Activated naive CD8-positive, alpha-beta T cell treated with anti-CD3 and anti-CD28 coated beads, Interleukin-2, amount 50 U/mL, for 16 hours (primary cell): ENCODE data around the gene FBXL16.
"Not testable (repeated sequence)": the region's sequence is repeated elsewhere in the genome, so short reads cannot be mapped to it uniquely, and the experiment has no call there.

ENCODE experiments used
- DNase-seq: peaks from one replicate; pipeline ENCODE4 v3.0.0-alpha.2; 2020; ENCODE audit warnings: low read depth, low spot score

FBXL16 gene

DNA sequence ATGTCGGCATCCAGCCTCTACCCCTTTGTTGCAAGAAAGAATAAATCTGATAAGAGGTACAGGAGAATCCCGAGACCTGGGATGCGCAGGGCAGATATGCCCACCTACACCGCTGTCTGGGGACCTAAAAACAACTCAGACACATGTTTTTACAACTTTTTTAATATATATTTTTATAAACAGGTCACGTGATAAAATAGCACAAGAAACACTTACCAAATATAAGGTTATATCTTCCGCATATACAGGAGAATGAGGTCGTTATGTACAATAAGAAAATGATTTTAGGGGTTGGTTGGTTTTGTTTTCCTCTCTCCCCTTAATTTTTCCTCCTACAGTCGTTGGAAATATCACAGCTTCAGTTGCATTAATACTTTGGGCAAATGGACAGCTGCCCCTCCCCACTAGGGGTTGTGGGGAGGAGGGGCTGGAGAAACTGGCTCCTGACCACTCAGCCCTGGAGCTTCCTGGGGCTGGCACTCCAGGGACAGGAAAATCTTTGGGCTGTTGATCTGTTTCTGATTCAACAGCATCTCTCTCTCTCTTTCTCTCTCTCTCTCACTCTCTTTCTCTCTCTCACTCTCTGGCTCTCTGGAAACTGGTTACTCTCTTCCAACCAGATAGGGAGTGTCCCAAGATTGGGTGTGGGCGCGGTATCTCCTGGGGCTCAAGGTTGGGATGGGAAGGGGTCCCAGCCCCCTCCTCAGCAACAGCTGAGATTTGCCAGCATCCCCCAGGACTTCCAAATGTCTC lies 13.1 kb downstream of the FBXL16 start:
- no peak for DNase-seq

DNA sequence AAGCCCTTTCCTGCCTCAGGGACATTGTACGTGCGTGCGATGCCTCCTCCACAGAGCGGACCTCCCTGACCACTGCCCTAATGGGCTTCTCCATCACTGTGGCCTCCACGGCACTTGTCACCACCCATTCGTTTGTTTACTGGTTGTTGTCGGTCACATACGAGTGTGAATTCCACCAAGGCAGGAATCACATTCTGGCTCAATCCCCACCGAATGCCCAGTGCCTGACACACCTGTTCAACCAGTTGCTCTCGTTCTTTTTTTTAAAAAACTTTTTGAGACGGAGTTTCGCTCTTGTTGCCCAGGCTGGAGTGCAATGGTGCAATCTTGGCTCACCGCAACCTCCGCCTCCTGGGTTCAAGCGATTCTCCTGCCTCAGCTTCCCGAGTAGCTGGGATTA lies 14.4 kb downstream of the FBXL16 start:
- DNase-seq = not testable (repeated sequence)

DNA sequence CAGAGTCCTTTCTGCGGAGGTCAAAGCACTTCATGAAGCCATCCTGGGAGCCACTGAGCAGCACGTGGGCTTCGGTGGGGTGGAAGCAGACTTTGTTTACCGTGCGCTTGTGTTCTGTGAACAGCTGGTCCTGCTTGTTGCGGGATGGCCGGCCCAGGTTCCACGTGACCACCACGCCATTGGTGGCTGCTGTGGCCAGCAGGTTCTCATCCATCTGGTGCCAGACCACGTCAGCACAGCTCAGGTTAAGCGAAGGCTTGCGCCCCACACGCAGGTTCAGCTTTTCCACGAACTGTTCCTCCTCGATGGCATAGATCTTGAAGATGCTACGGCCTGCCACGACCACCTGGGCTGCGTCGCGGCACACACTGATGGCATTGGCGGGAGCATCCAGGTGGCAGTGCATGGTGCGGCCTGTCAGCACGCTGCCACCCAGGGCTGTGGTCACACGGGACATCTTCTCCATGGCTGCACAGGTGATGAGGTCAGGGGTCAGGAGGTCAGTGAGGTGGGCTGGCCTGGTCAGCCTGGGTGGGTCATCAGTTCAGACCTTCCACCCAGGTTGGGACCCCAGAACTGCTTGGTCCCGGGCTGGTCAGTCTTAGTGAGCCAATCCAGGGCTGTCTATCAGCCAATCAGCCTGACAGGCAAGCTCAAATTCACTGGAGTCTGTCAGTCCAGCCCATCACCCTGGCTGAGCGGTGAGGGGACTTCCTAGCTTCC lies 16.3 kb downstream of the FBXL16 start:
- DNase-seq = no peak

DNA sequence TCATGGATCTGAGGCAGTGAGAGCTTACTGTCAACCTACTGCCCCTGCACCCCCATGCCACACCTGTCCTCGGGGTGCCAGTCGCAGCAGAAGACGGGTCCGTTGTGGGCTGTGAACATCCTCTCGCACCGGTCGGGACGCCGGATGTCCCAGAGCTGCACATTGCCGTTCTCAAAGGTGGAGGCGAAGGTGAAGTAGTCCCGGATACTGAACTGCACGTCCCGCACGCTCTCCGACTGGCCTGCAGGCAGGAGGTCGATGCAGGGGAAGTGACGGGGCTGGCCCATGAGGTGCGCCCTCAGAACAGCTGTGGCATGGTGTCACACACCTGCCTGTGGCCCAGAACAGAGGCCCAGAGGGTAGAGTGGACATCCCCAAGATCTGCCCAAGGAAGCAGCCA lies 18.1 kb downstream of the FBXL16 start:
- DNase-seq = no peak

DNA sequence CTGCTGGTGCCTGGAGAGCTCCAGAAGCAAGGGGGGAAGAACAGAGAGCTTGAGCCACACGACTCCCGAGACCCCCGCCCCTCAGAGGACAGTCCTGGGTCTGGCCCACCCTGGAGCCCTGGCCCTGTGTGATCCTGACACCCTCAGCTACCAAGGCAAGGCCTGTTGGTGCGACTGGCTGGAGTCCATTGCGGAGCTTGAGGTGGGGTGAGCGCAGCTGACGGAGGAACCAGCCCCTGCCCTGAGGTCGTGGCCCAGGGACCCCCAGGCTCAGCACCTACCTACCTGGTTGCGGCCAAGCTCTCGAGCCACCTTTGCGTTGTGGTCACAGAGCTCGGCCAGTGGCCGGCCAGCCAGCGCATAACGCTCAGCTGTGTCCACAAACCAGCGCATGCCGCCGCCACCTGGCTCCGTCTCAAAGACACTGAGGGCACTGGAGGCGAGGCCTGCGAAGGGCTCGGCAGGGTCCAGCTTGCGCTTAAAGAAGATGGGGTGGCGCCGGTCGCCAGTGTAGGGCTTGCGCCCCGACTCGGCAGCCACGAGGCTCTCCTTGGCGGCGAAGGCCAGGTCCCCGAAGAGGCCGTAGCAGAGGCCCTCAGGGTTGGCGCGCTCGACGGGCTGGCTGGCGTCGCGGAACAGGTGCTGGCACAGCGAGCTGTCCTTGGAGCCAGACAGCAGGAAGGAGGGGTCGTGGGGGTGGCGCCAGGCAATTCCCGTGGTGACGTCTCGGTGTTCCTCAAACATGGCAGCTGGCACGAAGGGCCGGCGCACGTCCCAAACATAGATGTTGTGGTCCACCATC lies 18.9 kb downstream of the FBXL16 start:
- no peak for DNase-seq

DNA sequence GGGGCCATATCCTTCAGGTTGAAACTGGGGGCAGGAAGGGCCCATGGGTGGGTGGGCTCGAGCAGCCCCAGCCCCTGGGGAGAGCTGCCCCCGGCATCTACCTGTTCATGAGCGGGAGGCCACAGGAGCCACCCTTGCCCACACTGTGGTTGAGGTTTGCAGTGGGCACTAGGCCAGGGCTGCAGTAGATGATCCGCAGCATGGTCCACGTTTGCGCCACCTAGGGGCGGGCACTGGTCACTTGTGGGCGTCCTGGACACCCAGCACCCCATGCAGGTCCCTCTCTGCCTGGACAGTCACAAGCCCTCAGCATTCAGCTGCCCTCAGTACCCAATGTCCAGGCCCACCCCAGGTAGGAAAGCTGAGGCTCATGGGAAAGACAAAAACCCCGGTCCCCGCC lies 19.6 kb downstream of the FBXL16 start:
- no peak for DNase-seq

DNA sequence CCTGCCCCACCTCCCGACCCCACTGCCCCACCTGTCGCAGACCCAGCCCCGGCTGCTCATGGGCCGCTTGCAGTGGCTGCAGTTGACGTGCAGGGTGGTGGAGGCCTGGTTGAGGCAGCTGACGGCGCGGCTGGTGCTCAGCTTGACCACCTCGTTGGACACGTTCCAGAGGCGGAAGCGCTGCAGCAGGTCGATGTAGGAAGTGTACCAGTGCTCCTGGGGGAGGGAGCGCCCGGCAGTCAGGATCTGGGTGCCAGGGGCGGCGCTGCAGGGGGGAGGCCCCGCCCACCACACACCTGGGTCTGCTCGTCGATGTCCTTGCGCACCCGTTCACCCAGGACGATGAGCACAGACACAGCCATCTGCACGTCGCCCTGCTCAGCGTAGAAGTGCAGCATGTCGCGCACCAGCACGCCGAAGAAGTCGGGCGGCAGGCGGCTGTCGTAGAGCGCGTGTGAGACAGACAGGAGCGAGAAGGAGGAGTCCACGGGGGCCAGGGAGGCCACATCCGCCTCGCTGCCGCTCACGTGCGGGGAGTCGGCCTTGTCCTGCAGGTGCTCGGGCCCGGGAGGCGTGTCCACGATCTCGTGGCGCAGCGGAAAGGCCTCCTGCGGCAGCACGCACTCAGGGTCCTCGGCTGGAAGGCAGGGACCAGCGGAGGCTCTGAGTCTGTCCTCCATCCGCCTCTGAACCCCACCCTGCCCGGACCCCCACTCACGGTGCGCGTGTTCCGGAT lies 20.5 kb downstream of the FBXL16 start:
- no peak for DNase-seq

DNA sequence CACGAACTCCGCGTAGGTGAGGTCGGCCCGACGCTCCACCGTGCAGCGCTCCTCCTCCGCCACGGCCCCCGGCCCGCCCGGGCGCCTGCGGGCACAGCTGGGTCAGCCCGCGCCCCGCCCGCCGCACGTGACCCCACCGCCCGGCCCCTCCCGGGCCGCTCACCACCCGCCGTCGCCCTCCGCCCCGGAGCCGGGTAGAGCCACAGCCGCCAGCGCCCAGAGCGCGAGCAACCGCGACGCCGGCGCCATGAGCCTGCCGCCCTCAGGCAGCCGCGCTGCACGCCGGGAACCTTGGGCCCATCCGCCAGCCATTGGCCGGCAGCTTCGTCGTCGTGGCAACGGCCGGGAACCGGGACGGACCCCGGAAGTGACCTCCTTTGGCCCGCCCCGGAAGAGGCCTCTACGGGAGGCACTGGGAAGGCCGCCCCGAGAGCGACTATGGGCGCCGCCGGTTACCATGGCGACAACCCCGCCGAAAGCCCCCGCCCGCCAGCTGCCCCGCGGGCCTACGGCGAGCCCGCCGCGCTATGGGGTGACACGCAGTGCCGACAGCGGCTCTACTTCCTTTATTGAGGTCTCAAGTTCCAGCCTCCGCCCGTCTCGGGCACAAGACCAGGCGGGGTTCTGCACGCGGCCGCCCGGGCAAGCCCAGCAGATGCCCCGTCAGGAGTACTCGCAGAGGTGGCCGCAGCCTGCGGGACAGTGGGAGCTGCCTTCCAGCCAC lies 21.4 kb downstream of the FBXL16 start, which contains the start of gene JMJD8:
TSS of gene JMJD8 (minus strand) at position 264 of the 724 bp plus-strand sequence. CDS start at position 249, 15 bp downstream.
- peak; percentile 93 for DNase-seq

DNA sequence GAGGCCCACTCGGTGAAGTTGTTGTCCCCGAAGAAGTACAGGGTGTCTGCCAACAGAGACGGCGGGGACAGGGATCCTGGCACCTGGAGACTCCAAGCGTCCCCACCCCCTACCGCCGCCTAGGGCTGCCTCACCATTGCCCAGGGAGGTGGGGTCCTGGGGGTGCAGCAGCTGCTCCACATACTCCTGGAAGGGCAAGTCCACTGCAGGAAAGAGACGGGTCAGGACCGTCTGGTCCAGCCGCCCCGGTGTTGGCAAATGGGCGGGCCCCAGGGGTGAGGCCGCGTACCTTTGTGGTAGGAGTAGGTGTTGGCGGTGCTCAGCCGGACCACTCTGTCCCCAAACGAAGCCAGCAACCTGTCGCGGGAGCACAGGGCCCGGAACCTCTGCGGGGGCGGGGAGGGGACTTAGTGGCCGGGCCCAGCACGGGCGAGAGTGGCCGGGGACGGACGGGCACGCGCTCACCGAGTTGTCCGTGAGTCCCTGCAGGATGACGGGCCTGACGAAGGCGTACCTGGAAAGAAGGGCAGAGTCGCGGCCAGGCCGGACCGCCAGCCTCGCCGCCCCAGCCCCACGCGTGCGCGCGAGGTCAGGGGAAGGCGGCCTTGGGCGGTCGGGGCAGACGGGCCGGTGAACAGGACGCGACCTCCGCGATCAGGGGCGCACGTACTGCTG lies 22.1 kb downstream of the FBXL16 start:
- DNase-seq = no peak

DNA sequence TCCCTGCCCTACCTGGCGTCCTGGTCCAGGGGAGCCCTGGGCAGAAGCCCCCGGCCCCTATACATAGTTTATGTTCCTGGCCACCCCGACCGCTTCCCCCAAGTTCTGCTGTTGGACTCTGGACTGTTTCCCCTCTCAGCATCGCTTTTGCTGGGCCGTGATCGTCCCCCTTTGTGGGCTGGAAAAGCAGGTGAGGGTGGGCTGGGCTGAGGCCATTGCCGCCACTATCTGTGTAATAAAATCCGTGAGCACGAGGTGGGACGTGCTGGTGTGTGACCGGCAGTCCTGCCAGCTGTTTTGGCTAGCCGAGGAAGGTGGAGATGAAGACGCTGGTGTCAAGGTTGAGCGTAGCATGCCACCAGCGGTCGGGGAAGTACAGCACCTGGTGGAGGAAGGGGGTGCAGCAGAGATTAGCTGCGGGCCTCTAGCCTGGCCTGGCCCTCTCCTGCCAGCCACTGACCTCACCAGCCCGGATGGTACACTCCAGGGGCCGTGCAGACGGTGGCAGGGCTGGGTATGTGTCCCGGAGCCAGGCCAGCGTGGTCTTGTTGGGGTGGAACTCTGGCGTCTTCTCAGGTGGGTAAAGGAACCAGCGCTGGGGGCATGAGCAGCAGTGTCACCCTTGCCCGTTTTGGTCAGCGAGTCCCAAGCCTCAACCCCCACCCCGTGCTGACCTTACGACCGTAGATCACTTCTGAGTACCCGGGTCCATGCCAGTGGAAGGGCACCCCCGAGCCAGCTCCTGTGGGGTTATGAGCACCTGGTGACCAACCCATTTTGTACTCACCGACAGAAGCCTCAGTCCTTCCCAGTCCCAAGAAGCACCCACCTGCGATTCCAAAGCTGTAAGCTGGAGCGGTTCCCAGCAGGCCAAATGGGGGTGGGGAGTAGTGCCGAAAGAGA lies 22.9 kb downstream of the FBXL16 start:
- no peak for DNase-seq

DNA sequence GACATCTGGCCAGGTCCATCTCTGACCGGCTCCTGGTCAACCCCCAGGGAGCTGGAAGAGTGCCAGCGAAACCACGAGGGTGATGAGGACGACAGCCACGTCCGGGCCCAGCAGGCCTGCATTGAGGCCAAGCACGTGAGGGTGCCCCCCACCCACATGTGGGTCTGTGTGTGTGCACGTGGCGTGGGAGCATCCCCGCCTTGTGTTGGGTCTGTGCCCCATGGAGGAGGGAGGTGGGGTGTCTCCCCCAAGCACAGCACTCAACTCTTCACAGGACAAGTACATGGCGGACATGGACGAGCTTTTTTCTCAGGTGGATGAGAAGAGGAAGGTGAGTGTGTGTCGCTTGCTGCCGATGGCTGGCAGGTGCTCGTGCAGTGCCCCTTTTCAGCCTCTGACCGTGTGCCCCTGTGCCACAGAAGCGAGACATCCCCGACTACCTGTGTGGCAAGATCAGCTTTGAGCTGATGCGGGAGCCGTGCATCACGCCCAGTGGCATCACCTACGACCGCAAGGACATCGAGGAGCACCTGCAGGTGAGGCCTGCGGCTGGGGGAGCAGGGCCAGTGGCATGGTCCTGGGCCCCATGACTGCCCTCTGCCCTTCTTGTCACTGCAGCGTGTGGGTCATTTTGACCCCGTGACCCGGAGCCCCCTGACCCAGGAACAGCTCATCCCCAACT lies 23.7 kb downstream of the FBXL16 start:
- no peak for DNase-seq

DNA sequence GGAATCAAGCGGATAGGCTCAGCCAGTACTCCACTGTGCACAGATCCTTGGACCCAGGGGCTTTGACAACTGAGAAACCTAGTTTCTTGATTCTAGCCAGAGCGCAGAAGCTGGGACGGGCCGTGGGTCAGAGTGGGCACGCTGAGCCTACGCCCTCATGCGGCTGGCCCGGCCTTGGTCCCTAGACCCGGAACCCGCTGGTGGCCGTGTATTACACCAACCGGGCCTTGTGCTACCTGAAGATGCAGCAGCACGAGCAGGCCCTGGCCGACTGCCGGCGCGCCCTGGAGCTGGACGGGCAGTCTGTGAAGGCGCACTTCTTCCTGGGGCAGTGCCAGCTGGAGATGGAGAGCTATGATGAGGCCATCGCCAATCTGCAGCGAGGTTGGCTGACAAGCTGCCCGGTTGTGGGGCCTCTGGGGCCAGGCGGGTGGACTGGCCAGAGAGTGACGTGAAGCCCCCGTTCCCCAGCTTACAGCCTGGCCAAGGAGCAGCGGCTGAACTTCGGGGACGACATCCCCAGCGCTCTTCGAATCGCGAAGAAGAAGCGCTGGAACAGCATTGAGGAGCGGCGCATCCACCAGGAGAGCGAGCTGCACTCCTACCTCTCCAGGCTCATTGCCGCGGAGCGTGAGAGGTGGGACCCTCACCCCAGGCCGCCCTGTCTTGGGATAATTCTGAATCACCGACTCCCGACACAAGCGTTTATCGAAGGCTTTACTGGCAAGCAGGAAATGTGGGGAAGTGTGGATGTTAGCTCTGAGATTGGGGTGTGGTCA lies 24.4 kb downstream of the FBXL16 start:
- no peak for DNase-seq

DNA sequence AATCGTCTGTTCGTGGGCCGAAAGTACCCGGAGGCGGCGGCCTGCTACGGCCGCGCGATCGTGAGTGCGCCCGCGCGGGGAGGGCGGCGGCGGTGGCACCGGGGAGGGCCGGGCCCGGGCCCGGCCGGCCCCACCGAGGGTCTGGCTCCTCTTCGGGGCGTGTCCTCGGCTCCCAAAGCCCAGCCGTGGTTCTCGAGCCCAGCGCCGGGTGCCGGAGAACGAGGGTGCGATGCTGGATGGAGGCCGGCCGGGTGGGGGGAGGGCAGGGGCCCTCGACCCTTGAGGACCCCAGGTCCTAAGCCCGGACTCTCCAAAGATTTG lies 25.0 kb downstream of the FBXL16 start:
- DNase-seq = no peak

DNA sequence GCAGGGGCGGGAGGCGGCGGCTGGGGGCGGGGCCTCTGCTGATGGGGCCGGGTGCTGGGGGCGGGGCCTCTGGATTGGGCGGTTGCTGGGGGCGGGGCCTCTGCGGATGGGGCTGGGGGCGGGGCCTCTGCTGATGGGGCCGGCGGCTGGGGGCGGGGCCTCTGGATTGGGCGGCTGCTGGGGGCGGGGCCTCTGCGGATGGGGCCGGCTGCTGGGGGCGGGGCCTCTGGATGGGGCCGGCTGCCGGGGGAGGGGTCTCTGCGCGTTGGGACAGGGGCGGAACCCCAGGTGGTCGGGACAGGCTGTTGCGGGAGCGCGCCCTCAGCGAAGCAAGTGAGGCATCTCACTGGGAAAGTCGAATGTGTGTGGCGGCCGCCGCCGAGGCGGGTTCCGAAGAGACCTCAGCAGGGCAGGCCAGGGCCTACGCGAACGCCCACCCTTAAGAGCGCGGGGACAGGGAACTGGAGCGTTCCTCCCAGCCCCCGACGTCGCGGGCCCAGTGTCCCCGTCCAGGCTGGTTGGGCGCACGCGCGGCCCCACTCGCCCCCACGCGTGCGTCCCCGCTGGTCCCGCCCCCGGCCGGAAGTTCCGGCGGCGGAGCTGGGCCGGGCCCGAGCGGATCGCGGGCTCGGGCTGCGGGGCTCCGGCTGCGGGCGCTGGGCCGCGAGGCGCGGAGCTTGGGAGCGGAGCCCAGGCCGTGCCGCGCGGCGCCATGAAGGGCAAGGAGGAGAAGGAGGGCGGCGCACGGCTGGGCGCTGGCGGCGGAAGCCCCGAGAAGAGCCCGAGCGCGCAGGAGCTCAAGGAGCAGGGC lies 25.6 kb downstream of the FBXL16 start, which contains the start of gene STUB1:
TSS of gene STUB1 (plus strand) at position 597 of the 811 bp plus-strand sequence. CDS start at position 713, 116 bp downstream.
- peak; percentile 73 for DNase-seq

DNA sequence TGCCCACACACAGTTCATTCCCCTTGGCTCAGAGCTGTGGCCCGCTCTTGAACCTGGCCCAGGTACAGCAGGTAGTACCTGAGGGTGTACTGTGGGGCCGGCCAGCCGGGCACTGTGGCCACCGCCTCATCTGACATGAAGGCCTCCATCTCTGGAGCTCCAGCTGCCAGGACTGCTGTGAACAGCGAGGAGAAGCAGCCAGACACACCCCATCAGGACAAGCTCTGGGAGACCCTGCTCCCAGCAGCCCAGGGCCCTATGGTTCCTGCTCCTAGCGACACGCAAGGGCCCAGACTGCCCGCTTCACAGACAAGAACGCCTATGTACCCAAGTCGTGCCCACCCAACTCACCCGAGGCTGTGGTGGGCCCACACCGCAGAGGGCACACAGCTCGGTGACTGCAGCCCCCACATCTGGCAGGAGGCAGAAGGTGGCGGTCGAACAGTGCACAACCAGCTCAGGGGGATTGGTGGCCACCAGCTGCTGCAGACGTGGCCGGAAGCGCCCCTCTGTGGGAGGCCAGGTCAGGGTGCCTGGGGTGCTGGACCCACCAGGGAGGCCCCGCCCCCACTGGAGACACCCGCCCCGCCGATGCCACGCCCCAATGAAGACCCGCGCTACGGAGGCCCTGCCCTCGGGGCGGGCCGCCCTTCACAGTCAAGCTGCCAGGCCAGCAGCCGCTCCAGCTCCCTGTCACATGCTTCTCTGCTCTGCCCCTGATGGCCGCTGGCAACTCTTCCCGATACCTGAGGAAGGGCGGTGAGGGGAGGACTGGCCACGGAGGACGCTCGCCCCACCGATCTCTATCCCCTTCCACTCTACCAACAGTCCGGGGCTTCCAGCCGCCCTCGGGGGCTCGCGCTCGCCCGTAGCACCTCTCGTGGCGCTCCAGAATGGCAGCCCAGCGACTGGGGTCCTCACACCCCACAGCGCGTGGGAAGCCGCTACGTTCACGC lies 26.5 kb downstream of the FBXL16 start:
- no peak for DNase-seq
